ENCODE data around the gene COA1. TPM values are rescaled to one million over a fixed set of nuclear protein-coding genes. Genes with fewer than 3 reads are reported as not detected.
"Not testable (repeated sequence)": the region's sequence is repeated elsewhere in the genome, so short reads cannot be mapped to it uniquely, and the experiment has no call there.

COA1 gene
- total RNA-seq, 1 donor from 2014 or later = 102 TPM

DNA sequence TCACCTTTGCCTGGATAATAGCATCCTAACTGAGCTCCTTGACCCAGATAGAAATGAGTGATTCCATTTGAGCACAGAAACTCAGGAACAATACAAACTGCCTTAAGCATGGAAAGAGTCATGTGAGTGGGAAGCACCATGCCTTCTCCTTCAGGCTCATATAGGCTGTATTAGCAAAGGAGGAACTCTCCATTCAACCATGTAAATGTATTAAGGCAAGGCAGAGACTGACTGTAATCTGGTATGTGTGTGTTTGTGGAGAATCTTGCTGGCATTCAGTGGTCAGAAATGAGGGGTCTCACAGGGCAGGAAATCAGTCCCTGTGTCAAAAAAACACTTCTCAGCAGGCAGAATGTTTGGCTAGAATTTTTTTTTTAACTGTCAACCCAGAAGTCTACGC lies 40.2 kb downstream of the COA1 start:
- Mint-ChIP-seq H3K36me3 (ENCODE audit: low read depth) (peaks cover 23% of the 10 kb centered on the region), H3K27me3 (ENCODE audit: low read depth) (no peaks in the 10 kb centered on the region), H3K27ac (ENCODE audit: unreplicated experiment) (no peak overlapping the region), H3K4me1 (no peaks in the 10 kb centered on the region), H3K9me3 (peaks cover 19% of the 10 kb centered on the region), H3K4me3 (no peak overlapping the region)
- no peak for DNase-seq (ENCODE audit: low read depth, low spot score)
- TF ChIP-seq, protein P1, sequence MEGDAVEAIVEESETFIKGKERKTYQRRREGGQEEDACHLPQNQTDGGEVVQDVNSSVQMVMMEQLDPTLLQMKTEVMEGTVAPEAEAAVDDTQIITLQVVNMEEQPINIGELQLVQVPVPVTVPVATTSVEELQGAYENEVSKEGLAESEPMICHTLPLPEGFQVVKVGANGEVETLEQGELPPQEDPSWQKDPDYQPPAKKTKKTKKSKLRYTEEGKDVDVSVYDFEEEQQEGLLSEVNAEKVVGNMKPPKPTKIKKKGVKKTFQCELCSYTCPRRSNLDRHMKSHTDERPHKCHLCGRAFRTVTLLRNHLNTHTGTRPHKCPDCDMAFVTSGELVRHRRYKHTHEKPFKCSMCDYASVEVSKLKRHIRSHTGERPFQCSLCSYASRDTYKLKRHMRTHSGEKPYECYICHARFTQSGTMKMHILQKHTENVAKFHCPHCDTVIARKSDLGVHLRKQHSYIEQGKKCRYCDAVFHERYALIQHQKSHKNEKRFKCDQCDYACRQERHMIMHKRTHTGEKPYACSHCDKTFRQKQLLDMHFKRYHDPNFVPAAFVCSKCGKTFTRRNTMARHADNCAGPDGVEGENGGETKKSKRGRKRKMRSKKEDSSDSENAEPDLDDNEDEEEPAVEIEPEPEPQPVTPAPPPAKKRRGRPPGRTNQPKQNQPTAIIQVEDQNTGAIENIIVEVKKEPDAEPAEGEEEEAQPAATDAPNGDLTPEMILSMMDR (conservative IDR thresholded peaks at IDR 0.05) = no peak

DNA sequence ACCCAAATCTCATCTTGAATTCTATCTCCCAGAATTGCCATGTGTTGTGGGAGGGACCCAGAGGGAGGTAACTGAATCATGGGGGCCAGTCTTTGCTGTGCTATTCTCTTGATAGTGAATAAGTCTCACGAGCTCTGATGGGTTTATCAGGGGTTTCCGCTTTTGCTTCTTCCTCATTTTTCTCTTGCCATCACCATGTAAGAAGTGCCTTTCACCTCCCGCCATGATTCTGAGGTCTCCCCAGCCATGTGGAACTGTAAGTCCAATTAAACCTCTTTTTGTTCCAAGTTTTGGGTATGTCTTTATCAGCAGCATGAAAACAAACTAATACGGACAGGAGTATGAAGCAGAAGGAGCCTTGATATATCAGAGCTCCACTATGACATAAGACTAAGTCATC lies 41.5 kb downstream of the COA1 start:
- not testable (repeated sequence) for H3K4me3 Mint-ChIP-seq; DNase-seq (ENCODE audit: low read depth, low spot score); H3K27me3 Mint-ChIP-seq (ENCODE audit: low read depth); H3K4me1 Mint-ChIP-seq
- Mint-ChIP-seq H3K27ac (ENCODE audit: unreplicated experiment) (peak overlapping the region; percentile 78), H3K36me3 (ENCODE audit: low read depth) (peaks cover 29% of the 10 kb centered on the region), H3K9me3 (peaks cover 25% of the 10 kb centered on the region)

DNA sequence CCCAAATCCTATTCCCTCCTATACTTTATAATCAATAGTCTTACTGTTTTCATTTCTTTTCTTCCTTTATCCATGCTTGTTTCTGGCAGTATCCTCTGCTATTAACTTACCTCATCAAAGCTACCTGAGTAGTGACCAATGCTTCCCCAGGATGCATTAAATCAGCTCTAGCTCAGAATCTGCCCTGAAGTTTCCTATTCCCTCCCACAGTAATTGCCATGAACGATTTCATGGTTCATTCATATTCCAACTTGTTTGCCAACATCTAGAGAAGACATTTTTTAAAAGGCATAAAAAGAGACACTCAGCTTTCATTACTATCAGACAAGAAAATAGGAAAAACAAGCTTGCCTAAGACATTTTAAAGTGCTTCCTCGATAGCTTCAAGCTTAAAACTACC lies 42.3 kb downstream of the COA1 start:
- Mint-ChIP-seq H3K4me1 (no peaks in the 10 kb centered on the region), H3K36me3 (ENCODE audit: low read depth) (peaks cover 29% of the 10 kb centered on the region), H3K4me3 (no peak overlapping the region), H3K27me3 (ENCODE audit: low read depth) (no peaks in the 10 kb centered on the region), H3K27ac (ENCODE audit: unreplicated experiment) (no peak overlapping the region), H3K9me3 (peaks cover 25% of the 10 kb centered on the region)
- DNase-seq (ENCODE audit: low read depth, low spot score) = no peak
- TF ChIP-seq, protein P1 (conservative IDR thresholded peaks at IDR 0.05) = no peak

DNA sequence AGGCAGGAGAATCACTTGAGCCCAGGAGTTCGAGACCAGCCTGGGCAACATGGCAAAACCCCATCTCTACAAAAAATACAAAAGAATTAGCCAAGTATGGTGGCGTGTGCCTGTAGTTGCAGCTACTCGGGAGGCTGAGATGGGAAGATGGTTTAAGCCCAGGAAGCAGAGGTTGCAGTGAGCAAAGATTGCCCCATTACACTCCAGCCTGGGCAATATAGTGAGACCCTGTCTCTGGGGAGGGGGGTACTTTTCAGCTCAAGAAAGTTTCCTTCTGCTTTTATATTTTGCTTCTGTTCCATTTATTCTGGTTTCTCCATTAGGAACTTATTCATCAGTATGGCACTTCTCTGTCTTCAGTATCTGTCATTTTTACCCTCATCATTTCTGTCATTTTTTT lies 48.6 kb downstream of the COA1 start:
- TF ChIP-seq, protein P1 (conservative IDR thresholded peaks at IDR 0.05) = no peak
- no peaks in the 10 kb centered on the region for H3K27me3 Mint-ChIP-seq (ENCODE audit: low read depth)
- no peak for DNase-seq (ENCODE audit: low read depth, low spot score)
- H3K27ac Mint-ChIP-seq (ENCODE audit: unreplicated experiment) = no peak overlapping the region
- H3K4me3 Mint-ChIP-seq = no peak overlapping the region
- peaks cover 3% of the 10 kb centered on the region for H3K4me1 Mint-ChIP-seq
- peaks cover 19% of the 10 kb centered on the region for H3K9me3 Mint-ChIP-seq
- peaks cover 25% of the 10 kb centered on the region for H3K36me3 Mint-ChIP-seq (ENCODE audit: low read depth)

DNA sequence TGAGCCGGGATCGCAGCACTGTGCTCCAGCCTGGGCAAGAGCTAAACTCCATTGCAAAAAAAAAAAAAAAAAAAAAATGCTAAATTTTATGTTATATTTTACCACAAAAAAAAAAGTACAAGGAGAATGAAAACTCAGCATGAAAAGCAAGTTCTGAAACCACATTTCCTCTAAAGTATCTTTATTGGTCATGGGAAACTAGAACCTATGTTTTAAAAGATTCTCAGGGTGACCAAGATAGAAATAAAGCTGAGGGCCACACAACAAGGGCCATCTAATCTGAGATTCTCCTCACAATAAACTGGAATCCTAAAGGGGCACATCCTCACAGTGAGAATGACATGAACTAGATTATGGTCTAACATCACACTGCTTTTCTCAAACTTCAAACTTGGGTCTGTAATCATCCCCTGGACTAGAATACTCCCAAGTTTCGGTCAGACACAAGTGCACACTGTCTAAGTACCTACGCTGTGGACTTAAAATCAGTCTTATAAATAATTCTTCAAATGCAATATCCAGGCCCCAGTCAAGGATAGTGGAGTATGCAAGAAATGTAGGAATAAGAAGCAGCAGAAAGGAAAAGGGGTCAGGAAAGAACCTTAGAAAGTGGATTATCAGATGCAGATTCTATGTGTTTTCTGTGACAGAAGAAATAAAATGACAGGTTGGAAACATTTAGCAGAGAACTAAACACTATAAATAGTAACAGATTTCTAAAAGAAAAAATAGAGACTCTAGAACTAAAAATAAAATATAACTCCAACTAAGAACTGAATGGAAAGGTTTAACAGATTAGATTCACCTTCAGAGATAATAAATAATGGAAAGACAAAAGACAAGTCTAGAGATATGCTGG lies 49.9 kb downstream of the COA1 start:
- Mint-ChIP-seq H3K4me3 (no peak overlapping the region), H3K27me3 (ENCODE audit: low read depth) (no peaks in the 10 kb centered on the region), H3K9me3 (peaks cover 17% of the 10 kb centered on the region), H3K36me3 (ENCODE audit: low read depth) (peaks cover 23% of the 10 kb centered on the region), H3K27ac (ENCODE audit: unreplicated experiment) (no peak overlapping the region), H3K4me1 (peaks cover 3% of the 10 kb centered on the region)
- TF ChIP-seq, protein P1 (conservative IDR thresholded peaks at IDR 0.05) = no peak
- DNase-seq (ENCODE audit: low read depth, low spot score) = no peak

DNA sequence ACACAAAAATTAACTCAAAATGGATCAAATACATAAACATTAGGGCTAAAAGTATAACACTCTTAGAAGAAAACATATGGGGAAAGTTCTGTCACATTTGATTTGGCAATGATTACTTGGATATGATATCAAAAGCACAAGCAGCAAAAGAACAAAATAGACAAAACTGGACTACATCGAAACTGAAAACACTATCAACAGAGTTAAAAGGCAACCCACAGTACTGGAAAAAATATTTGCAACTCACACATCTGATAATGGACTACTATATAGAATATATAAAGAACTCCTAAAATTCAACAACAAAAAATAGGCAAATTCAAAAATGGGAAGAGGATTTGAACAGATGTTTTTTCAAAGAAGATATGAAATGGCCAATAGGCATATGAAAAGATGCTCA lies 51.0 kb downstream of the COA1 start:
- Mint-ChIP-seq H3K36me3 (ENCODE audit: low read depth) (peaks cover 24% of the 10 kb centered on the region), H3K4me1 (peaks cover 3% of the 10 kb centered on the region), H3K4me3 (no peak overlapping the region), H3K9me3 (peaks cover 16% of the 10 kb centered on the region), H3K27me3 (ENCODE audit: low read depth) (no peaks in the 10 kb centered on the region), H3K27ac (ENCODE audit: unreplicated experiment) (no peak overlapping the region)
- no peak for DNase-seq (ENCODE audit: low read depth, low spot score)
- TF ChIP-seq, protein P1 (conservative IDR thresholded peaks at IDR 0.05) = no peak

Data from neural crest cell (in vitro differentiated cells).